ENCODE data around the gene MAP1S.
A peak's percentile ranks its signal among the peaks of the same experiment; 100 is the strongest.

MAP1S gene

DNA sequence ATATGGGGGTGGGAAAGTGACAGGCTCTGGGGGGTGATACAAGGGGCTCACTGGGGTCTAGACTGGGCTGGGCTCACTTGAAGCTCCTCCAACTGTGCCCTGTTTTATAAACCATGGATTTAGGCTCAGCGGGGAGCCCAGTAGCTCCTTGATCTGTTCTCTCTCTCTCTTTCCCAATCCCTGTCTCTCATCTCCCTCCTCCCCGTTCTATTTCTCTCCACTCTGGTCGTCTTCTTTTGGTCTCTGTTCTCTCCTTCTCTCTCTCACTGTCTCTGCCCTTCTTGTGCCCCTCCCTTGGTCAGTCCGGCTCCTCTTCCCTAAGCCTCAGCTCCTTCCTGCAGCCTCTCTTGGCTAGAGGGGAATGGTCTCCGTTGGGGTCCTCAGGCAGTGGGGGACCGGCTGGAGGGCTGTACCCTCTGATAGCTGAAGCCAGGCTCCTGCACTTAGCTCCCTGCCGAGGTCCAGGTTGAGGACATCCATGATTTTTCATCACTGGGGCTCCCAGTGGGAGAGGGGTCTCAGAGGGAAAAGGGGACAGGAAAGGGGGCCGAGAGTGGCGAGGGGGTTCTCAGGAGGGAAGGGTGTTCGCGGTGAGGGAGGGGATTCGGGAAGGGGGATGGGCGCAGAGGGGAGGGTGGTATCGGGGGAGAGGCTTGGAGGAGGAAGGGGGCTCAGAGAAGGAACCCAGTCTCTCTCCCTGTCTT is 39.6 kb upstream of the MAP1S start:
- ChIA-PET CTCF (no interaction called here), POLR2A (interaction anchor here (1.0 to 1.9 kb wide), 2 partner anchors 74 to 180 kb away, joined by 3 to 6 read pairs; partner anchors contain the start of gene RPL18A)
- no peak for TF ChIP-seq L3MBTL2 (conservative IDR thresholded peaks at IDR 0.05)
- DNase-seq (ENCODE audit: extremely low spot score), result no peak

DNA sequence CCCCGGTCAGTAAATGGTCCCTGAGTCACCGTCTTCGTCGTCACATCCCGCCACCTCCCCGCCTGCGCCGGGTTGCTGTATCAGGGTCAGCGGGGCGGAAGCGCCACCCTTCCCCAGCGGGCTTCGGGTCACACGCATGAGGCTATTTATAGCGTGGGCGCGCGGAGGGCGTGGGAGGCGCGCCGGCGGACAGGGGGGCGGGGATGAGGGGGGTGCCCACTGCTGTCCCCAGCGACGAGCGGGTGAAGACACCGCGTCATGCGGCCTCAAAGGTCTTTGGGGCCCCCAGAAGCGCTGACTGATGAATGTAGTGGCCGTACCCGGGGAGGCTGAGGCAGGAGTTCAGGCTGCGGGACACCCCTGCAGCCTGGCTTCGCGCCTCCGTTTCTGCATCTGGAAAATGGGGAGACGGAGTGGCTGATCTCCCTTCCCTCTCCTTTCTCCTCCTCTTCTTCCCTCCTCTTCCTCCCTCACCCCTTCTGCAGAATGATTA is 39.0 kb upstream of the MAP1S start:
- CTCF ChIA-PET, result no interaction called here
- TF ChIP-seq L3MBTL2 (conservative IDR thresholded peaks at IDR 0.05) (no peak), FOXM1 (IDR thresholded peaks at IDR 0.05; ENCODE audit: borderline replicate concordance) (no peak), FOXK2 (IDR thresholded peaks at IDR 0.05) (no peak), LEF1 (IDR thresholded peaks at IDR 0.05; ENCODE audit: borderline replicate concordance) (no peak), CTBP1 (IDR thresholded peaks at IDR 0.05; ENCODE audit: borderline replicate concordance) (no peak), FOXA1 (IDR thresholded peaks at IDR 0.05) (no peak), SP1 (IDR thresholded peaks at IDR 0.05) (no peak), ZNF384 (IDR thresholded peaks at IDR 0.05) (no peak), ELF4 (IDR thresholded peaks at IDR 0.05) (no peak), ARNT (IDR thresholded peaks at IDR 0.05) (no peak), SUZ12 (IDR thresholded peaks at IDR 0.05) (no peak), HDGF (IDR thresholded peaks at IDR 0.05; ENCODE audit: borderline replicate concordance) (no peak), BHLHE40 (IDR thresholded peaks at IDR 0.05; ENCODE audit: borderline replicate concordance) (no peak)
- TF ChIP-seq, protein P1, sequence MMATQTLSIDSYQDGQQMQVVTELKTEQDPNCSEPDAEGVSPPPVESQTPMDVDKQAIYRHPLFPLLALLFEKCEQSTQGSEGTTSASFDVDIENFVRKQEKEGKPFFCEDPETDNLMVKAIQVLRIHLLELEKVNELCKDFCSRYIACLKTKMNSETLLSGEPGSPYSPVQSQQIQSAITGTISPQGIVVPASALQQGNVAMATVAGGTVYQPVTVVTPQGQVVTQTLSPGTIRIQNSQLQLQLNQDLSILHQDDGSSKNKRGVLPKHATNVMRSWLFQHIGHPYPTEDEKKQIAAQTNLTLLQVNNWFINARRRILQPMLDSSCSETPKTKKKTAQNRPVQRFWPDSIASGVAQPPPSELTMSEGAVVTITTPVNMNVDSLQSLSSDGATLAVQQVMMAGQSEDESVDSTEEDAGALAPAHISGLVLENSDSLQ (IDR thresholded peaks at IDR 0.05), result no peak
- POLR2A ChIA-PET, result no interaction called here
- DNase-seq (ENCODE audit: extremely low spot score), result peak; percentile 29

DNA sequence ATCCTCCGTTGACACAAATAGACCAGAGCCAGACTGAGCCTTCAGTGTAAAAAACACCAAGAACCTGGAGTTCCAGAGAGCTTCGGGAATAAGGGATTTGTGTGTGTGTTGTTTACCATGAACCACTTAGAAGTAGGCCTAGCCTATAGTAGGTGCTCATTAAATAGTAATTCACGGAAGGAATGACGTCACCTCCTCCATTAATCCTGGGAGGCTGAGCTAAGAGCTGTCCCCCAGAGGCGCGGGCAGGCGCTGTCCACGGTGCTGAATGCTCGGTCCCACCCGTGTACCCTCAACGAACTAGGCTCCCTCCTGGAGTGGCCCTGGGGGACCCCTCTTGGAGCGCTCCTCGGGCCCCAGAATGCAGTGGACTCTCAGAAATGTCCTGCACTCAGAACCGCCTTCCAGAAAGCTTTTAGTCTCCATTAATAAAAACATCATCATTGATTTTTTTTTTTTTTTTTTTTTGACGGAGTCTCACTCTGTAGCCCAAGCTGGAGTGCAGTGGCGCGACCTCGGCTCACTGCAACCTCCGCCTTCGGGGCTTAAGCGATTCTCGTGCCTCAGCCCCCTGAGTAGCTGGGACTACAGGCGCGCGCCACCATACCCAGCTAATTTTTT is 37.7 kb upstream of the MAP1S start:
- ChIA-PET POLR2A (no interaction called here), CTCF (no interaction called here)
- peak; percentile 55 for DNase-seq (ENCODE audit: extremely low spot score)
- no peak for TF ChIP-seq SP1 (IDR thresholded peaks at IDR 0.05)
- TF ChIP-seq FOXM1 (IDR thresholded peaks at IDR 0.05; ENCODE audit: borderline replicate concordance), result no peak
- peak; percentile 51; the same call in 1 of the 2 replicates for TF ChIP-seq ZNF384 (IDR thresholded peaks at IDR 0.05)

DNA sequence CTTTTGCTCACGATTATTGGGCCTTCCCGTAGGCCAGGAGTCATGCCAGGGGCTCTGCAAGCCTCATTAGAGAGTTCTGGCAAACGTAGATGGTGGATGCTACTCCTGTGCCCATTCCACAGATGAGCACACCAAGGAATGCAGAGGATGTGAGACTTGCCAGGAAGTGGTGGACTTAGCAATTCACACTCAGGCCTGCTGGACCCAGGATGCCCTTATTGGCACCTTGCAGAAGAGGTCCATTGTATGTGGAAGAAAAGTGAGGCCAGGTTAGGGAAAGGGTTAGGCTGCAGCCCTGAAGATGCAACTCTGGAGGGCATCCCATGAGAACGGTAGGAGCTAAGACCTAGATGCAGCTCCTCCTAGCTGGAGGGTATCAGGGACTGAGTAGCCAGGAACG is 37.0 kb upstream of the MAP1S start:
- ChIA-PET CTCF (no interaction called here), POLR2A (no interaction called here)
- TF ChIP-seq ELF4 (IDR thresholded peaks at IDR 0.05) (no peak), BHLHE40 (IDR thresholded peaks at IDR 0.05; ENCODE audit: borderline replicate concordance) (no peak), ZNF384 (IDR thresholded peaks at IDR 0.05) (no peak), FOXA1 (IDR thresholded peaks at IDR 0.05) (no peak), SP1 (IDR thresholded peaks at IDR 0.05) (no peak), L3MBTL2 (conservative IDR thresholded peaks at IDR 0.05) (no peak), HDGF (IDR thresholded peaks at IDR 0.05; ENCODE audit: borderline replicate concordance) (no peak)
- TF ChIP-seq, protein P1 (IDR thresholded peaks at IDR 0.05), result no peak
- no peak for DNase-seq (ENCODE audit: extremely low spot score)

DNA sequence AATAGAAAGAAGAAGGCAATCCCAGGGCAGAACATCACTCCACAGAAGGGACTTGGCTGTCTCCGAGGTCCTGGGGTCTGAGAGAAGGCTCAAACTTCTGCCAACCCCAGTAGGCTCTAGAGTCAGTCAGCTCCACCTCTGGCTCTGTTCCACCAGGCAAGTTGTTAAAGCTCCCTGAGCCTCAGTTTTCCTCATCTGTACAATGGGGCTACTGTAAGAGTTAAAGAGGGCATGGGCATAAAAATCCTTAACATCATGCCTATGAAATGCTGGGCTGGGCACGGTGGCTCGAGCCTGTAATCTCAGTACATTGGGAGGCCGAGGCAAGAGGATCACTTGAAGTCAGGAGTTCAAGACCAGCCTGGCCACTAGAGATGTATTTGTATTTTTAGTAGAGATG is 36.2 kb upstream of the MAP1S start:
- POLR2A ChIA-PET, result no interaction called here
- CTCF ChIA-PET, result interaction anchor here (0.6 kb wide), 1 partner anchor 18 kb away, joined by 4 read pairs; no protein-coding TSS in a partner anchor
- no peak for TF ChIP-seq SUZ12 (IDR thresholded peaks at IDR 0.05)
- TF ChIP-seq NFRKB (IDR thresholded peaks at IDR 0.05), result no peak
- TF ChIP-seq FOXM1 (IDR thresholded peaks at IDR 0.05; ENCODE audit: borderline replicate concordance), result no peak
- TF ChIP-seq FOXK2 (IDR thresholded peaks at IDR 0.05), result no peak
- TF ChIP-seq L3MBTL2 (conservative IDR thresholded peaks at IDR 0.05), result no peak
- TF ChIP-seq FOXA1 (IDR thresholded peaks at IDR 0.05), result no peak
- TF ChIP-seq TARDBP (IDR thresholded peaks at IDR 0.05), result no peak
- no peak for TF ChIP-seq CTBP1 (IDR thresholded peaks at IDR 0.05; ENCODE audit: borderline replicate concordance)
- no peak for TF ChIP-seq HDGF (IDR thresholded peaks at IDR 0.05; ENCODE audit: borderline replicate concordance)
- TF ChIP-seq LEF1 (IDR thresholded peaks at IDR 0.05; ENCODE audit: borderline replicate concordance), result no peak
- no peak for TF ChIP-seq SP1 (IDR thresholded peaks at IDR 0.05)
- TF ChIP-seq BHLHE40 (IDR thresholded peaks at IDR 0.05; ENCODE audit: borderline replicate concordance), result no peak
- no peak for TF ChIP-seq ZNF384 (IDR thresholded peaks at IDR 0.05)
- no peak for TF ChIP-seq ARNT (IDR thresholded peaks at IDR 0.05)
- TF ChIP-seq, protein P1 (IDR thresholded peaks at IDR 0.05), result no peak
- TF ChIP-seq ELF4 (IDR thresholded peaks at IDR 0.05), result no peak
- no peak for DNase-seq (ENCODE audit: extremely low spot score)

DNA sequence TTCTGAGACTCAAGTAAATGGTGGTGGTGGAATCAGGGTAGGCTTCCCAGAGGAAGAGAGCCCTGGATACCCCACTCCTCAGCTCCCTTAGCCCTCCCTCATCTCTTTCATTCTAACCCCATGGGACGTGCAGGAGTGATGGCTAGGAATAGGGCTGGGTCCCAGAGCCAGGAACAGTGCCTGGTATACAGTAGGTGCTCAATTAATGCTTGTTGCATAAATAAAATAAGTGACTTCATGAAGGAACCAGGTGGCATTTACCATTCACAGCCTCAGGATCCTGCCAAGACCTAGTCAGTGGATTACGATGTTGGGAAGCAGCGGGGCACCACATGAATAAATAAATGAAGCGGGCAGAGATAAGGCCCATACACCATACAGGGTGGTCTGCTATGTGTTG is 35.0 kb upstream of the MAP1S start:
- POLR2A ChIA-PET, result no interaction called here
- CTCF ChIA-PET, result no interaction called here
- TF ChIP-seq ARNT (IDR thresholded peaks at IDR 0.05) (no peak), CTBP1 (IDR thresholded peaks at IDR 0.05; ENCODE audit: borderline replicate concordance) (no peak), FOXK2 (IDR thresholded peaks at IDR 0.05) (no peak), BHLHE40 (IDR thresholded peaks at IDR 0.05; ENCODE audit: borderline replicate concordance) (no peak), SUZ12 (IDR thresholded peaks at IDR 0.05) (no peak), SP1 (IDR thresholded peaks at IDR 0.05) (no peak), FOXA1 (IDR thresholded peaks at IDR 0.05) (no peak), TARDBP (IDR thresholded peaks at IDR 0.05) (no peak), LEF1 (IDR thresholded peaks at IDR 0.05; ENCODE audit: borderline replicate concordance) (no peak), ZNF384 (IDR thresholded peaks at IDR 0.05) (no peak), HDGF (IDR thresholded peaks at IDR 0.05; ENCODE audit: borderline replicate concordance) (no peak), L3MBTL2 (conservative IDR thresholded peaks at IDR 0.05) (no peak), FOXM1 (IDR thresholded peaks at IDR 0.05; ENCODE audit: borderline replicate concordance) (no peak), ELF4 (IDR thresholded peaks at IDR 0.05) (no peak), NFRKB (IDR thresholded peaks at IDR 0.05) (no peak)
- TF ChIP-seq, protein P1 (IDR thresholded peaks at IDR 0.05), result no peak
- DNase-seq (ENCODE audit: extremely low spot score), result no peak

Data from HEK293T (cell line).